Adrenal gland (tissue), 5 donors: ENCODE measurements around the gene PCARE.

Experiments
- CTCF ChIP-seq, 6 experiments: fragments of 450-650 bp in 4 of 6; fragments of 200-600 bp in 2 of 6; sonication (generic) in 1 of 6; IDR thresholded peaks; 1 replicate in 5 of 6; 2 replicates in 1 of 6; pipeline versions ENCODE4 v1.5.1 to v1.8.0; 2016 to 2021; ENCODE audit warnings: antibody characterized with exemption in 6 of 6, mild to moderate bottlenecking in 2 of 6, moderate library complexity in 1 of 6
- POLR2A ChIP-seq, 2 donors: fragments of 450-650 bp; IDR thresholded peaks; one replicate each; pipeline ENCODE4 v1.6.1; 2017; ENCODE audit warnings: antibody characterized with exemption in 2 of 2, mild to moderate bottlenecking in 2 of 2, moderate library complexity in 1 of 2
- donor health status: DM: no; HTN: no; CAD: no.

GRCh38 chr2:29080886-29081743 is 6.8 kb upstream of the PCARE start:
- TF ChIP-seq POLR2A (IDR thresholded peaks at IDR 0.05) (no peak), CTCF (IDR thresholded peaks at IDR 0.05) (no peak)
